Measurements from ENCODE around the gene MAPK8.
"Not testable (repeated sequence)": the region's sequence is repeated elsewhere in the genome, so short reads cannot be mapped to it uniquely, and the experiment has no call there.

- TF ChIP-seq POLR2A (conservative IDR thresholded peaks at IDR 0.05); NCOA1 (IDR thresholded peaks at IDR 0.05; ENCODE audit: low read depth); CTCFL (IDR thresholded peaks at IDR 0.05; ENCODE audit: borderline replicate concordance, insufficient read depth, low read depth, low read length, poor library complexity, severe bottlenecking); SAP30 (IDR thresholded peaks at IDR 0.05; ENCODE audit: borderline replicate concordance, insufficient read depth, low read depth, low read length, poor library complexity, severe bottlenecking); EP300 (IDR thresholded peaks at IDR 0.05; ENCODE audit: low read length); ZNF217 (CRISPR knock-in tag; IDR thresholded peaks at IDR 0.05); CBX2 (IDR thresholded peaks at IDR 0.05; ENCODE audit: insufficient read depth, low read length, poor library complexity, severe bottlenecking); ZNF232 (CRISPR knock-in tag; IDR thresholded peaks at IDR 0.05); ZBTB40 (IDR thresholded peaks at IDR 0.05); ZBTB40 (CRISPR knock-in tag; IDR thresholded peaks at IDR 0.05); MEIS2 (IDR thresholded peaks at IDR 0.05; ENCODE audit: partially characterized antibody); RNF2 (IDR thresholded peaks at IDR 0.05); CREB1 (IDR thresholded peaks at IDR 0.05); CREB1 (CRISPR knock-in tag; IDR thresholded peaks at IDR 0.05); ZNF274 (IDR thresholded peaks at IDR 0.05; ENCODE audit: borderline replicate concordance, low read depth, low read length): not testable (repeated sequence)
Observed at GRCh38 chr10:48281697-48282096, 24.8 kb upstream of the MAPK8 start.

Measured in K562 (cell line).